ENCODE measurements around the gene LANCL2.

LANCL2 gene

DNA sequence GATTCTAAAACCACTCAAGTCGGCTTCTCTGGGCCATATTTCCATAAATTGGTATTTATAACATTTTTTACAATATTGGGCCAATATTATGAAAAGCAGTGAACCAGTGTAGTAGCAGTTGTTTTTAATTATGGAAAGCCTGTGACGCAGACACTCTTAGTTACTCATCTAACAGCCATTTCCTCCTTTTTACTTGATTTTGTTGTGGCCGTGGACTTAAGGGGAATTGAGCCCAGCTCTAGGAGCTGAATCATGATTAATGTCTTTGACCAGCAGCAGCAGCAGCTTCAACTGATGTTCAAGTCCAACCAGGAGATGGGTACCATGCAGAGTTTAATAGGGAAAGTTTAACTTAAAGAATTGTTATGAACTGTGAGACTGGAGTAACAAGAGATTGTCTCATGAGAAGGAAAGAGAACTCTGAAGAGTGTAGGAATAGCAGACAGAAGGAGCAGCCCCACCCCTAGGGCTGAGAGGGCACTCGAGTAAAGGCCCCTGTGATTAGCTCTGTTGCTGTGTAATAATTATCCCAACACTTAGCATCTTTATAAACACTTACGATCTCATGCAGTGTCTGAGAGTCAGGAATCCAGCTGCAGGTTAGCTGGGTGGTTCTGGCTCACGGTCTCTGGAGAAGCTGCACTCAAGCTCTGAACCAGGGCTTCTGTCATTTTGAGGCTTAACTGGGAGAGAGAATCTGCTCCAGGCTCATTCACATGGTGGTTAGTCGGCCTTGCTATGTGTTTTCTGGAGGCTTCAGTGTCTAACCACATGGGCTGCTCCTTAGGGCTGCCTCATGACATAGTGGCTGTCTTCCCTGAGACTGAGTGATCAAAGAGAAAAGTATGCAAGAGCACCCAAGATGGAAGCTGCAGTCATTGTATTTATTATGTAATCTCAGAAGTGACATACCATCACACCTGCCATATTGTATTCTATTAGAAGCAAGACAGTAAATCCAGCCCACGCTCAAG lies 4.6 kb downstream of the LANCL2 start:
- H3K9me3 Mint-ChIP-seq: no peaks in the 10 kb centered on the region
- intact Hi-C loops (cut with micrococcal nuclease): loop anchor here (5.0 kb wide), 2 partner anchors 518 to 612 kb away; partner anchors contain the start of genes SEC61G and ZNF713
- H3K27ac Mint-ChIP-seq: no peak overlapping the region
- H3K36me3 Mint-ChIP-seq (ENCODE audit: low read depth): peaks cover 16% of the 10 kb centered on the region
- peaks cover 27% of the 10 kb centered on the region for H3K4me1 Mint-ChIP-seq (ENCODE audit: low read depth)
- peaks cover under 1% of the 10 kb centered on the region for H3K27me3 Mint-ChIP-seq
- H3K4me3 Mint-ChIP-seq: no peak overlapping the region

DNA sequence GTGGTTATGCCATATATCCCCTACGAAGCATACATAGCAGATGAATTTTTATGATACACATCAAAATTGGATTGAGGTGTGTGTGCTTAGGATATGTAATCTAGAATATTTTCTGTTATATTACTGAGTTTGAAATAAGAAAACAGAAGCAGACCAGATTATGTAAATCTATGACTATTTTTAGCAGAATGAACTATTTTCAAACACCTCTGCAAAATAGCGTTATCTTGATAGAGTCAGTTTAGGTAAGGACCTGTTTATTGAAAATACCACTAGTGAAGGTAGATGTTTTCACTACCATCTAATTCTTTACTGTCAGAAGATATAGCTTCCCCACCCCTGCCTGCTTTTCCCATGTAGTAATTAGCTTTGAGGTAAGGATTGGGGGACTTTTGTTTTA lies 9.1 kb downstream of the LANCL2 start:
- no peaks in the 10 kb centered on the region for H3K9me3 Mint-ChIP-seq
- H3K36me3 Mint-ChIP-seq (ENCODE audit: low read depth): no peaks in the 10 kb centered on the region
- H3K27ac Mint-ChIP-seq: no peak overlapping the region
- no peak overlapping the region for H3K4me3 Mint-ChIP-seq
- intact Hi-C loops (cut with micrococcal nuclease): no loop called here
- peaks cover 7% of the 10 kb centered on the region for H3K4me1 Mint-ChIP-seq (ENCODE audit: low read depth)
- no peaks in the 10 kb centered on the region for H3K27me3 Mint-ChIP-seq

DNA sequence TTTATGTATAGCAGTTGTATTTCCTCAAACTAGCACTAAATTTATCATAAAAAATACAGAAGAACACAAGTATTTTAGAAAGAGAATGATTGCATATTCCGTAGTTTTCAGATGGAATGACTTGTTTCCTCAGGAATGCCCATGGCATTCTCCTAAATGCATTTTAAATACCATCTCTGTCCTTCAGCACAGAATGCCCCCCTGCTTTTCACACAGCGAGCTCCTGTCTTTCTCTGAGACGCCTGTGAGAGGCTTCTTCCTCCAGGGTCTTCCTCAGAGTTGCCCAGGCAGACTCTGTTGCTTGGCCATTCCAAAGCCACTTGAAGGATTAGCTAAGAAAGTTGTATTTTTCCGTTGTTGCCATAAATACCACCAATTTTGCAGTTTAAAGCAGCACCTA lies 10.1 kb downstream of the LANCL2 start:
- Mint-ChIP-seq H3K36me3 (ENCODE audit: low read depth) (no peaks in the 10 kb centered on the region), H3K27me3 (no peaks in the 10 kb centered on the region), H3K4me3 (no peak overlapping the region), H3K4me1 (ENCODE audit: low read depth) (no peaks in the 10 kb centered on the region), H3K27ac (no peak overlapping the region), H3K9me3 (peaks cover 2% of the 10 kb centered on the region)
- intact Hi-C loops (cut with micrococcal nuclease): no loop called here

DNA sequence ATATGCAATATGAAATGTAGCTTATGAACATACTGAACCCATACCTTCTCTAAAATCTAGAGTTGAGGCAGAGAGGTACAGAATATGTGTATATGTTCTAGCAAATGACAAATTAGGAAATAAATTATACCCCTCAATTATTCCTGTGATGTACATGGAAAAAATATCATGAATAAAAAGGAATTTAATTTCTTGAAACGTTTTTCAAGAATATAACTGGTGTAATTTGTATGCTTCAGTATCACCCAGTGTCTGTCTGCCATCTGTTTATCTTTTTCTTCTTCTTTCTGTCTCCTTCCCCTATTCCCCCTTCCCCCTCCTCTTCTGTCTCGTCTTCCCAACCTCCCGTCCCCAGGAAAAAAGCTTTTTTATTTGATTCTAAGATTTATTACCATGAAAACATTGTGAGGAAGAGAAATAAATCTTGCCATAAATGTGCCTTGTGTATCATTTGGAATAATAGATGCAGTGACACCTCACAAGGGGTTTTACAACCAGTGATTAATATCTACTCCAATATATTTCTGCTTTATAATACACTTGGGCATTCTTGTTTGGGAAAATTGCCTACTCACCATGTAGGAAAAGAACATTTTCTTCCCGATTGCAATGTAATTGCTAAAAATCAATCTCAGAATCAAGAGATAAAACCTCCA lies 12.2 kb downstream of the LANCL2 start:
- Mint-ChIP-seq H3K27ac (no peak overlapping the region), H3K4me3 (no peak overlapping the region), H3K27me3 (no peaks in the 10 kb centered on the region), H3K36me3 (ENCODE audit: low read depth) (no peaks in the 10 kb centered on the region), H3K9me3 (peaks cover 10% of the 10 kb centered on the region), H3K4me1 (ENCODE audit: low read depth) (no peaks in the 10 kb centered on the region)
- intact Hi-C loops (cut with micrococcal nuclease): no loop called here

DNA sequence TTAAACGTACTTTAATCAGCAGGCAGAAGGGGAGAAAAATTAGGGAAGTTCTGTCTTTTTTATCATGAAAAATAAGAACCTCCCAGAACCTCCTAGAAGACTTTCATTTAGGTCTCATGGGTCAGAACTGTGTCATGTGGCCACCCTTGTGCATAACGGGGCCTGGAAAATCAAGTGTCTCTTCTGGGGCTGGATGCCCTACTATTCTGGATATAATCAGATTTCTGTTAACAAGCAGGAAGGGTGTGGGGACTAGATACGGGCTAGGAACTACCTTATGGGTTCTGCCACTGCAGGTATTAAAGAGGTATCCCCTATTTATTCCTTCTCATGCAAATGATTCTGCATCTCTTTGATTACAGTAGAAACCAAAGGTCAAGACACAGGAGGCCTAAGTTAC lies 14.1 kb downstream of the LANCL2 start:
- peaks cover 7% of the 10 kb centered on the region for H3K36me3 Mint-ChIP-seq (ENCODE audit: low read depth)
- H3K9me3 Mint-ChIP-seq: peaks cover 27% of the 10 kb centered on the region
- no peaks in the 10 kb centered on the region for H3K27me3 Mint-ChIP-seq
- intact Hi-C loops (cut with micrococcal nuclease): no loop called here
- H3K27ac Mint-ChIP-seq: no peak overlapping the region
- H3K4me1 Mint-ChIP-seq (ENCODE audit: low read depth): no peaks in the 10 kb centered on the region
- H3K4me3 Mint-ChIP-seq: no peak overlapping the region

DNA sequence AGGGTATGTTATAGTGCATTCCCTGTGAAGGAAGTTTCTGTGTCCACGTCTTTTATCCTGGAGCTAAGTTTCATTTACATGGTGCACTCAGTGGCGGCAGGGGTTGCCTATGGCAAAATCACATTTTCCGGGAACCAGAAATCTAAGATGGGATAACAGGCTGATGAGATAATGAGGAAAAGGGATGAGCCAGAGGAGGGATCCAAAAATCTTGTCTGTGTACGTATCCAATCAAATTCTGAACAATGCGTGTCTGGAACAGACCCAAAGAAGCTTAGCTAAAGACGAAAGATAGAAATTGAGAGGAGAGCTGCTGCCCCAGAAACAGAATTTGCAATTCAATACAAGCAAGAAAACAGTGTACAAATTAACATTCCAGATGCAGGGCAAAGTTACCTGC lies 16.1 kb downstream of the LANCL2 start:
- Mint-ChIP-seq H3K4me1 (ENCODE audit: low read depth) (no peaks in the 10 kb centered on the region), H3K9me3 (peaks cover 46% of the 10 kb centered on the region), H3K4me3 (no peak overlapping the region), H3K36me3 (ENCODE audit: low read depth) (peaks cover 14% of the 10 kb centered on the region), H3K27ac (no peak overlapping the region), H3K27me3 (no peaks in the 10 kb centered on the region)
- intact Hi-C loops (cut with micrococcal nuclease): no loop called here

DNA sequence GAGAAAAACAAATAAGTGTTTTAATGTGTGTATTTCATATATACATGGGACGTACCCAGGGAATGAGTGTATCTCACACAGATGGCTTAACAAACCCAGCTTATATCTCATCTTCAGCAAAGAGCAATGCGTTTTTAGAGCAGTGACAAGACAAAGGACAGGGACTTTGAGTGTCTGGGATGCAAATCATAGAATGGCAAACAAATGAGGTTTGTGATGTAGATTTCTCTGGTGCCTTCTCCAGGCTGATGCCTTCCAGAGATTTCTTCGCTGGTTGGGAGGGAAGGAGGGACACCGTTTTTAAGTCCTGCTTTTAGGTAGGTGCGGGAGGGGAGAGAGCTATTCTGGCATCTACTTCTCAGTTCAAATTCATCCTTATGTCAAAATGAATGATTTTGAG lies 16.6 kb downstream of the LANCL2 start:
- no peak overlapping the region for H3K27ac Mint-ChIP-seq
- no peaks in the 10 kb centered on the region for H3K27me3 Mint-ChIP-seq
- H3K4me3 Mint-ChIP-seq: no peak overlapping the region
- peaks cover 15% of the 10 kb centered on the region for H3K36me3 Mint-ChIP-seq (ENCODE audit: low read depth)
- peaks cover 51% of the 10 kb centered on the region for H3K9me3 Mint-ChIP-seq
- intact Hi-C loops (cut with micrococcal nuclease): no loop called here
- H3K4me1 Mint-ChIP-seq (ENCODE audit: low read depth): no peaks in the 10 kb centered on the region

DNA sequence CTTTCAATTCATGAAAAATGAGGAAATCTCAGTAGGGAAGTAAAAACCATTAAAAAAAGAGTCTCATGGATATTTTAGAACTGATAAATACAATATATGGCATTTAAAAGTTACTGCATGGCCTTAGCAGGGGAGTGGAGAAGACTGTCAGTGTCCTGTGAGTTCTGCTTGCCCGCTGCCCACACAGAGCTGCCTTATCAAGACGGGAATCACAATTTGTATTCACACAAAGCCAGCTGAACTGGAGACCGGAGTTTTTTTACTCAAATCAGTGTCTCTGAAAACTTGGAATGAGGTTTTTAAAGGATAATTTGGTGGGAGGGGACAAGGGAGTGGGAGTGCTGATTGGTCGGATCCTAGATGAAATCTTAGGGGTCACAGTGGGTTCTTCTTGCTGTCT lies 17.1 kb downstream of the LANCL2 start:
- H3K4me3 Mint-ChIP-seq: no peak overlapping the region
- H3K27me3 Mint-ChIP-seq: no peaks in the 10 kb centered on the region
- intact Hi-C loops (cut with micrococcal nuclease): no loop called here
- peaks cover 20% of the 10 kb centered on the region for H3K36me3 Mint-ChIP-seq (ENCODE audit: low read depth)
- H3K27ac Mint-ChIP-seq: no peak overlapping the region
- H3K9me3 Mint-ChIP-seq: peaks cover 57% of the 10 kb centered on the region
- no peaks in the 10 kb centered on the region for H3K4me1 Mint-ChIP-seq (ENCODE audit: low read depth)

DNA sequence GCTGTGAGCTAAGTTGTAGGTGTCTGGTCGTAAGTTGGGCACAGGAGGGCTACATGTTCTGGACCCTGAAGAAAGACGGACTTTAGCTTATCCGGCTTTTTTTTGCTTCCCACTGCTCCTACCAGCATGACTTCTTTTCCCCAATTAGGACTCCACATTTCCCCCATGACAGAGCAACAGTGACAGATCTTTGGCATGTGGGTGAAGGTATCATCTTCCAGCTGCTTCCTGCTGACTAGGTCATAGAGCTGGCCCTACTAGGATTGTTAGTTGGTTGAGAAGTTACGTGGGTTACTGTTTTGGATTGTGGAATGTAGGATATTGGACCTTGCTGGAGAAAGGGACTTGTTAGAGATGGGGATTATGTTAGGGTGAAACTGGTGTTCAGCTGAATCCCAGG lies 21.4 kb downstream of the LANCL2 start:
- intact Hi-C loops (cut with micrococcal nuclease): no loop called here
- no peaks in the 10 kb centered on the region for H3K27me3 Mint-ChIP-seq
- peaks cover 79% of the 10 kb centered on the region for H3K9me3 Mint-ChIP-seq
- no peak overlapping the region for H3K4me3 Mint-ChIP-seq
- H3K27ac Mint-ChIP-seq: no peak overlapping the region
- peaks cover 29% of the 10 kb centered on the region for H3K36me3 Mint-ChIP-seq (ENCODE audit: low read depth)
- H3K4me1 Mint-ChIP-seq (ENCODE audit: low read depth): no peaks in the 10 kb centered on the region

DNA sequence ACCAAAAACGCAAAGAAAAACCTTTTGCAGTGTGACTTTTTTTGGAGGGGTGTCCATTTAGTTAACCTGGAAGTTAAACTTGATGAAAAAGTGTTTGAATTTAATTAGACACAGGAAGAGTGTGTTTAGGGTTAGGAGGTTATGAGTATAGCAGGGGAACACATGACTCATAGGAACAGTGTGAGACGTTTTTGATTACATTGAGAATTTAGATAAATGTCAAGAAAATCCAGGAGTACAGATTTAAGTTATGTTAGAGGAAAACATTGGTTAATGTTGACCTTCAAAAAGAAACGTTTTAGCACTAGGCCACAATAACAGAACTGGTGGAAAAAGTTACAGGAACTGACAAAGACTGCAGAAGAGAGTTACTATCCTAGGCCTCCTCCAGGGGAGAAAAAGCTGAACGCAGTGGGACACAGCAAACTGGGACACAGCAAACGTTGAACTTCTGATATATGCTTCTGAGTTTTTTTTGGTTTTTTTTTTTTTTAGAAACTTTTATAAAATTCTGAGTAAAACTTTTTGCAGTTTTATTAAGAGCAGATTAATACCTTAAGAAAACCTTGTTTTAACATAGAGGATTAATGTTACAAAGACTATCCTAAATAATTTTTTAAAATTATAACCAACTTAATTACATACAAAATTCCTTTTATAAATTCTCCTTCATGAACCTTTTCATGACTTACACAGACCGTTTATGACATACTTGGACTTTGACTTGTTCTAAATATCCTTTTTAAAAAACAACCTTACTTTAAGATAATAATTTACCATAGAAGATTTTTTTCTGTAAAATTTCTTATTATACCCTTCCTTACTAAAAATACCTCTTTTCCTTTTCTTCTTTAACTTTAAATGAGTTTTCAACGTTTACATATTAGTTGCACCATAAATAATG lies 22.2 kb downstream of the LANCL2 start:
- no peaks in the 10 kb centered on the region for H3K27me3 Mint-ChIP-seq
- H3K4me1 Mint-ChIP-seq (ENCODE audit: low read depth): no peaks in the 10 kb centered on the region
- H3K4me3 Mint-ChIP-seq: no peak overlapping the region
- H3K27ac Mint-ChIP-seq: no peak overlapping the region
- peaks cover 79% of the 10 kb centered on the region for H3K9me3 Mint-ChIP-seq
- intact Hi-C loops (cut with micrococcal nuclease): no loop called here
- H3K36me3 Mint-ChIP-seq (ENCODE audit: low read depth): peaks cover 36% of the 10 kb centered on the region

DNA sequence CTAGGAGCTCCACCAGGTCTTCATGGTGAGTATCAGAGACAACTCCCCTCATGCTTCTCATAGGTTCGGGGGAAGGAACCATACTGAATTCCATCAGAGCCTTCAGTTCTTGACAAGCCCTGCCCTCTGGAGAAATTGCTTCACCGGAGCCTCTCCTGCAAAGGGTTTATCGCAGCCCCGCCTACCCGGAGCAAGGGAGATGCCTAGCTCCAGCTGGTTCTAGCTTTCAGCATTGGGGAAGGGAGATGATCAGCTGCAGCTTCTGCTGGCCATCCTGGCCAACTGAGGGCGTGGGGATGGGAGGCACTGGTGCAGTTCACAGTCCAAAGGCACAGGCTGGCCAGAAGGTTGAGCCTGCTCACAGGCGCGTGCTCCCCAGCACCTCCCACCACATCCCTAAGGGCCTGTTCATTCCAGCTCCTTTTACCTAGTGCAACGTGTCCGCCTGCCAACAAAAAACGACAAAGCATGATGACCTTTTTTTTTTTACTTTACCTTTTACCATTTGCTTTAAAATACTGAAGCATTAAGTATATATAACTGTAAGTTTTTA lies 31.2 kb downstream of the LANCL2 start:
- no peaks in the 10 kb centered on the region for H3K27me3 Mint-ChIP-seq
- H3K4me1 Mint-ChIP-seq (ENCODE audit: low read depth): no peaks in the 10 kb centered on the region
- intact Hi-C loops (cut with micrococcal nuclease): no loop called here
- peaks cover 17% of the 10 kb centered on the region for H3K36me3 Mint-ChIP-seq (ENCODE audit: low read depth)
- no peak overlapping the region for H3K4me3 Mint-ChIP-seq
- no peak overlapping the region for H3K27ac Mint-ChIP-seq
- no peaks in the 10 kb centered on the region for H3K9me3 Mint-ChIP-seq

- H3K9me3 Mint-ChIP-seq: no peaks in the 10 kb centered on the region
- H3K4me3 Mint-ChIP-seq: no peak overlapping the region
- no peaks in the 10 kb centered on the region for H3K27me3 Mint-ChIP-seq
- intact Hi-C loops (cut with micrococcal nuclease): no loop called here
- H3K36me3 Mint-ChIP-seq (ENCODE audit: low read depth): peaks cover 9% of the 10 kb centered on the region
- no peak overlapping the region for H3K27ac Mint-ChIP-seq
- H3K4me1 Mint-ChIP-seq (ENCODE audit: low read depth): no peaks in the 10 kb centered on the region
Measured at GRCh38 chr7:55397617-55398016, 32.5 kb downstream of the LANCL2 start.

GRCh38 chr7:55400191-55400590 lies 35.1 kb downstream of the LANCL2 start:
- H3K4me1 Mint-ChIP-seq (ENCODE audit: low read depth): no peaks in the 10 kb centered on the region
- no peak overlapping the region for H3K4me3 Mint-ChIP-seq
- H3K36me3 Mint-ChIP-seq (ENCODE audit: low read depth): peaks cover 30% of the 10 kb centered on the region
- no peaks in the 10 kb centered on the region for H3K9me3 Mint-ChIP-seq
- intact Hi-C loops (cut with micrococcal nuclease): no loop called here
- H3K27me3 Mint-ChIP-seq: no peaks in the 10 kb centered on the region
- H3K27ac Mint-ChIP-seq: no peak overlapping the region

Measured in dendritic cell treated with granulocyte-macrophage colony-stimulating factor and Interleukin-4, amounts not matched to agents 40 ng/mL and 50 ng/mL, for 4 days (primary cell).